CD14-positive monocyte (primary cell): ENCODE results near the gene TPCN1. TPM values are rescaled to one million over a fixed set of nuclear protein-coding genes. Genes with fewer than 3 reads are reported as not detected.

Experiments used
- DNase-seq, 3 donors: peaks; one replicate each; pipeline ENCODE4 v3.0.0-alpha.2; 2011 to 2022
- H2AFZ ChIP-seq: 2 replicates; pipeline ENCODE4 v1.6.0; 2012; ENCODE audit warnings: mild to moderate bottlenecking, low read depth, low read length, inconsistent platforms; ENCODE audit not compliant: insufficient read depth, poor library complexity, severe bottlenecking
- H3K27ac ChIP-seq, 2 donors: 1 replicate in 1 of 2; 2 replicates in 1 of 2; pipeline ENCODE4 v1.5.1; 2012 to 2013; ENCODE audit warnings: low read length in 2 of 2, control low read depth in 1 of 2, inconsistent platforms in 1 of 2, low read depth in 1 of 2, mild to moderate bottlenecking in 1 of 2
- H3K27me3 ChIP-seq, 2 donors: one replicate each; pipeline versions ENCODE4 v1.6.0 to v1.6.1; 2011 to 2013; ENCODE audit warnings: low read length in 2 of 2; ENCODE audit not compliant: control insufficient read depth in 2 of 2, insufficient read depth in 2 of 2
- H3K36me3 ChIP-seq, 2 donors: replicated peaks in 1 of 2; 1 replicate in 1 of 2; 2 replicates in 1 of 2; pipeline versions ENCODE4 v1.5.1 to v1.6.1; 2012 to 2013; ENCODE audit warnings: low read length in 2 of 2, control low read depth in 1 of 2, inconsistent platforms in 1 of 2, mild to moderate bottlenecking in 1 of 2; ENCODE audit not compliant: insufficient read depth in 2 of 2, control insufficient read depth in 1 of 2
- H3K4me1 ChIP-seq, 2 donors: 1 replicate in 1 of 2; 2 replicates in 1 of 2; pipeline versions ENCODE4 v1.5.1 to v1.6.1; 2012 to 2013; ENCODE audit warnings: low read length in 2 of 2, control low read depth in 1 of 2, inconsistent platforms in 1 of 2, mild to moderate bottlenecking in 1 of 2, moderate library complexity in 1 of 2; ENCODE audit not compliant: insufficient read depth in 2 of 2, control insufficient read depth in 1 of 2
- H3K4me2 ChIP-seq: replicated peaks from 2 replicates; pipeline ENCODE3; 2012; ENCODE audit warnings: low read length, moderate library complexity, mild to moderate bottlenecking; ENCODE audit not compliant: poor library complexity, severe bottlenecking; ENCODE audit errors: extremely low read depth
- H3K4me3 ChIP-seq, 3 experiments: fragments of 200-600 bp in 1 of 3; sonication (generic) in 1 of 3; replicated peaks in 1 of 3; 1 replicate in 2 of 3; 2 replicates in 1 of 3; pipeline ENCODE4 v1.5.1; 2011 to 2013; ENCODE audit warnings: low read length in 3 of 3, mild to moderate bottlenecking in 3 of 3, control low read depth in 2 of 3, low read depth in 2 of 3, inconsistent platforms in 1 of 3, moderate library complexity in 1 of 3
- H3K79me2 ChIP-seq: 2 replicates; pipeline ENCODE4 v1.6.0; 2012; ENCODE audit warnings: mild to moderate bottlenecking, control low read depth, inconsistent platforms, low read length, moderate library complexity; ENCODE audit not compliant: insufficient read depth
- H3K9ac ChIP-seq: 2 replicates; pipeline ENCODE4 v1.6.0; 2017; ENCODE audit warnings: low read length, mild to moderate bottlenecking; ENCODE audit not compliant: insufficient read depth, poor library complexity, severe bottlenecking
- H3K9me3 ChIP-seq, 2 donors: replicated peaks in 1 of 2; 1 replicate in 1 of 2; 2 replicates in 1 of 2; pipeline versions ENCODE4 v1.5.1 to v1.6.1; 2012 to 2013; ENCODE audit warnings: low read length in 2 of 2, control low read depth in 1 of 2; ENCODE audit not compliant: control insufficient read depth in 1 of 2, insufficient read depth in 1 of 2
- H4K20me1 ChIP-seq: 2 replicates; pipeline ENCODE4 v1.6.0; 2012; ENCODE audit warnings: mild to moderate bottlenecking, low read length, control low read depth, moderate library complexity; ENCODE audit not compliant: insufficient read depth
- H3K27ac Mint-ChIP-seq, 7 donors: one replicate each; pipeline ENCODE4 v1.8.0; 2020; ENCODE audit warnings: mild to moderate bottlenecking in 7 of 7, mixed read lengths in 7 of 7, moderate library complexity in 6 of 7, inconsistent platforms in 2 of 7
- H3K27me3 Mint-ChIP-seq, 3 donors: one replicate each; pipeline ENCODE4 v1.8.0; 2021 to 2022; ENCODE audit warnings: low read depth in 3 of 3, mild to moderate bottlenecking in 3 of 3, mixed read lengths in 3 of 3, moderate library complexity in 3 of 3, inconsistent platforms in 1 of 3
- H3K36me3 Mint-ChIP-seq, 2 donors: one replicate each; pipeline ENCODE4 v1.8.0; 2020; ENCODE audit warnings: mixed read lengths in 2 of 2, inconsistent platforms in 1 of 2, mild to moderate bottlenecking in 1 of 2
- H3K4me1 Mint-ChIP-seq: one replicate; pipeline ENCODE4 v1.8.0; 2020; ENCODE audit warnings: mild to moderate bottlenecking, mixed read lengths
- H3K4me3 Mint-ChIP-seq, 2 donors: one replicate each; pipeline ENCODE4 v1.8.0; 2020; ENCODE audit warnings: mild to moderate bottlenecking in 2 of 2, mixed read lengths in 2 of 2, moderate library complexity in 1 of 2
- H3K9me3 Mint-ChIP-seq, 7 donors: one replicate each; pipeline ENCODE4 v1.8.0; 2020 to 2022; ENCODE audit warnings: mixed read lengths in 7 of 7, mild to moderate bottlenecking in 6 of 7, moderate library complexity in 6 of 7, inconsistent platforms in 2 of 7
- WGBS: methylation state at CpG from one replicate; pipeline ENCODE4 v1.1.5; 2013; ENCODE audit warnings: missing lambda C conversion rate; ENCODE audit not compliant: insufficient coverage; 5-methylcytosine and 5-hydroxymethylcytosine counted together
- intact Hi-C, 2 donors: fragments of 100-400 bp; cut with micrococcal nuclease; formaldehyde crosslinking; loops; one replicate each; pipeline versions ENCODE4 v1.15.0 to v1.15.1; 2023
- polyA plus RNA-seq, 3 donors: library from polyadenylated mRNA; depleted of rRNA in 1 of 3; unstranded in 2 of 3; stranded (reverse) in 1 of 3; fragments of 300-500 nt in 2 of 3; fragments of >200 nt in 1 of 3; fragmentation: Illumina TruSeq in 2 of 3; gene quantifications; 1 replicate in 2 of 3; 2 replicates in 1 of 3; pipeline ENCODE4 v1.2.3, GENCODE V29; 2012 to 2021
- TF ChIP-seq, protein P1 (sequence below): fragments of 200-600 bp; IDR thresholded peaks from one replicate; pipeline ENCODE4 v1.8.0; 2022; ENCODE audit warnings: antibody characterized with exemption, mild to moderate bottlenecking

Gene TPCN1
- polyA plus RNA-seq, 3 donors = 20.4 to 110 (median 34.9) TPM

DNA sequence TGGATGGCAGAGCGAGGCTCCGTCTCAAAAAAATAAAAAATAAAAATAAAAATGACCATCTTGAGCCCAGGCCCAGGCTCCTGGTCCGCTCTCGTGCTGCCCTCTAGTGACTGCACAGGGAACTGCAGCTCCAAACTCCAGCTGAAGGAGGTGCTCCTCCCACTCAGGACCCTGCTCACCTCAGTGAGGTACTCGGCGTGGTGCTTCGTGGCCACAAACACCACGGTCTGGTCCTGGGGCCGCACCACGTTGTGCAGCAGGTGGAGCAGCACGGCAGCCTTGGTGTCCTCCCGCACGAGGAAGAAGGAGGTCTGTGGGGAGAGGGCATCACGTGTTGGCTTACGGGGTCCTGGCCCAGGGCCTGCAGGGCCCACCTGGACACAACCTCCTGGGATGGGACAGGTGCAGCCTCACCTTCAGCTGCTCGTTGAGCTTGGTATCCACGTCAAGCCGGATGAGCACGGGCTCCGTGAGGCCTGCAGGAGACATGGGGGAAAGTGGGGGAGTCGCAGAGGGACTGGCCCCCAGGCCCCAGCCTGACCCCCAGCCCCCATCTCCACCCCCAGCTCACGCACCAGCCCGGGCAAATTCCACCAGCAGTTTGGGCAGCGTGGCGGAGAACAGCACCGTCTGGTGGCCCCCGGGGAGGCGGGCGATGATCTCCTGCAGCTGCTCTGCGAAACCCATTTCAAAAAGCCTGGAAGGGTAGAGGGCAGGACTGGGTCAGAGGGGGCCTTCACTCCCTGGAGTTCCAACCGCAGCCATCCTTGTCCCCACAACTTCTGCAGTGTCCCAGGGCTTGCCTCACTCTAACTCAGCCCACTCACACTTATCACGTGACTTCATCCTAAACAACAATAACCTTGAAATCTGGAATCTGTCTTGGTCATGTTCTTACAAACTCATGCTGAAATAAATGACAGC, 46.5 kb upstream of the TPCN1 start:
- Histone ChIP-seq H4K20me1 (peaks cover 3% of the 10 kb centered on the region), H3K79me2 (no peaks in the 10 kb centered on the region), H3K36me3 (peaks cover 89 to 95% of the 10 kb centered on the region in 2 donors), H3K9ac (no peak overlapping the region), H3K27me3 (no peaks in the 10 kb centered on the region), H3K4me2 (no peak overlapping the region), H3K4me3 (no peak overlapping the region), H3K27ac (no peak overlapping the region), H3K9me3 (no peaks in the 10 kb centered on the region), H3K4me1 (no peaks in the 10 kb centered on the region), H2AFZ (no peak overlapping the region)
- H3K27me3 Mint-ChIP-seq = peaks cover 0 to 4% (median 0%) of the 10 kb centered on the region in 3 donors
- H3K9me3 Mint-ChIP-seq = peaks cover 0 to 3% (median 0%) of the 10 kb centered on the region in 7 donors
- WGBS = 60% methylated on average over 17 of the region's 32 CpGs
- peak overlapping the region in 1 of 7 donors; percentile 75 for H3K27ac Mint-ChIP-seq
- intact Hi-C loops = loop anchor here (1.0 to 5.0 kb wide), 3 partner anchors 126 to 182 kb away; no protein-coding TSS in a partner anchor
- H3K4me1 Mint-ChIP-seq = no peaks in the 10 kb centered on the region
- peak; percentile 49 to 55 (median 52) for DNase-seq
- H3K4me3 Mint-ChIP-seq = no peak overlapping the region
- H3K36me3 Mint-ChIP-seq = peaks cover 87 to 96% of the 10 kb centered on the region in 2 donors
- TF ChIP-seq, protein P1, sequence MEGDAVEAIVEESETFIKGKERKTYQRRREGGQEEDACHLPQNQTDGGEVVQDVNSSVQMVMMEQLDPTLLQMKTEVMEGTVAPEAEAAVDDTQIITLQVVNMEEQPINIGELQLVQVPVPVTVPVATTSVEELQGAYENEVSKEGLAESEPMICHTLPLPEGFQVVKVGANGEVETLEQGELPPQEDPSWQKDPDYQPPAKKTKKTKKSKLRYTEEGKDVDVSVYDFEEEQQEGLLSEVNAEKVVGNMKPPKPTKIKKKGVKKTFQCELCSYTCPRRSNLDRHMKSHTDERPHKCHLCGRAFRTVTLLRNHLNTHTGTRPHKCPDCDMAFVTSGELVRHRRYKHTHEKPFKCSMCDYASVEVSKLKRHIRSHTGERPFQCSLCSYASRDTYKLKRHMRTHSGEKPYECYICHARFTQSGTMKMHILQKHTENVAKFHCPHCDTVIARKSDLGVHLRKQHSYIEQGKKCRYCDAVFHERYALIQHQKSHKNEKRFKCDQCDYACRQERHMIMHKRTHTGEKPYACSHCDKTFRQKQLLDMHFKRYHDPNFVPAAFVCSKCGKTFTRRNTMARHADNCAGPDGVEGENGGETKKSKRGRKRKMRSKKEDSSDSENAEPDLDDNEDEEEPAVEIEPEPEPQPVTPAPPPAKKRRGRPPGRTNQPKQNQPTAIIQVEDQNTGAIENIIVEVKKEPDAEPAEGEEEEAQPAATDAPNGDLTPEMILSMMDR = peak; percentile 99

DNA sequence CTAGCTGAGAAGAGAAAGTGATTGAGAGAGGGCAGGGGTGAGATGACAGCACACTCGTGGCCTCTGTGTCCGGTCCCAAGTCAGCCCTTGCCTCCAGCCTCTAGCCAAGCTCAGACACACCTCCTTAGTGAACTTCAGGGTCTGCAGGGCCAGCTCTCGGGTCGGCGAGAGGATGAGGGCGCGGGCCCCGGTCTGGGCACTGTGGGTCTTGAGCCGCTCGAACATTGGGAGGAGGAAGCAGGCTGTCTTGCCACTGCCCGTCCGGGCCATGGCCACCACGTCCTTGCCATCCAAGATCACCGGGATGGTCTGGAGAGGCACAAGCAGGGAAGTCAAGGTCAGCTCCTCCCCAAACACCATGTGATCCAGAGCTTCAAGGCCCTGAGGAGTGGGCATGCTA, 42.2 kb upstream of the TPCN1 start:
- Mint-ChIP-seq H3K4me1 (peaks cover 9% of the 10 kb centered on the region), H3K4me3 (no peak overlapping the region), H3K27me3 (peaks cover 0 to 5% (median 0%) of the 10 kb centered on the region in 3 donors), H3K36me3 (peaks cover 67 to 84% of the 10 kb centered on the region in 2 donors), H3K9me3 (peaks cover 0 to 3% (median 0%) of the 10 kb centered on the region in 7 donors), H3K27ac (peak overlapping the region in 1 of 7 donors; percentile 15)
- H3K36me3 ChIP-seq = peaks cover 65 to 74% of the 10 kb centered on the region in 2 donors
- WGBS = 96% methylated on average over 12 of the region's 14 CpGs
- intact Hi-C loops = no loop called here
- H3K4me3 ChIP-seq = no peak overlapping the region
- peaks cover 34% of the 10 kb centered on the region for H3K79me2 ChIP-seq
- no peak for DNase-seq
- peaks cover under 1% of the 10 kb centered on the region in 2 donors for H3K4me1 ChIP-seq
- H3K4me2 ChIP-seq = no peak overlapping the region
- TF ChIP-seq, protein P1 = no peak
- H3K9me3 ChIP-seq = no peaks in the 10 kb centered on the region
- no peak overlapping the region for H3K27ac ChIP-seq
- H3K9ac ChIP-seq = no peak overlapping the region
- H3K27me3 ChIP-seq = no peaks in the 10 kb centered on the region
- no peak overlapping the region for H2AFZ ChIP-seq
- peaks cover 33% of the 10 kb centered on the region for H4K20me1 ChIP-seq
